B cell (primary cell): ENCODE data around the gene OR4K15. TPM values are rescaled to one million over a fixed set of nuclear protein-coding genes. Genes with fewer than 3 reads are reported as not detected.

ENCODE experiments used
- ATAC-seq: fragments of 200-7000 bp; cut with Tn5 transposase; one replicate; pipeline ENCODE4 v1.10.0; 2021; ENCODE audit warnings: low read depth, mild to moderate bottlenecking, moderate number of reproducible peaks, moderate library complexity
- CTCF ChIA-PET: fragments of 350-600 bp; sonication (Branson Sonifier 250); formaldehyde crosslinking; loops from one replicate; lab custom pipeline; 2021; ENCODE audit warnings: antibody characterized with exemption, inconsistent platforms; lab: Charles Lee
- POLR2A ChIA-PET: fragments of 350-600 bp; sonication (Branson Sonifier 250); formaldehyde crosslinking; loops from one replicate; lab custom pipeline; 2021; ENCODE audit warnings: antibody characterized with exemption; lab: Charles Lee
- DNase-seq: peaks from one replicate; pipeline ENCODE4 v3.0.0; 2013
- H2AFZ ChIP-seq: 2 replicates; pipeline ENCODE4 v1.6.1; 2012; ENCODE audit warnings: mild to moderate bottlenecking, low read depth, low read length; ENCODE audit not compliant: insufficient read depth, poor library complexity, severe bottlenecking
- H3K27ac ChIP-seq, 2 donors: 1 replicate in 1 of 2; 2 replicates in 1 of 2; pipeline ENCODE4 v1.5.1; 2012 to 2013; ENCODE audit warnings: low read length in 2 of 2, mild to moderate bottlenecking in 2 of 2, moderate library complexity in 1 of 2
- H3K27me3 ChIP-seq, 4 experiments: fragments of 200-600 bp in 1 of 4; sonication (generic) in 1 of 4; replicated peaks in 1 of 4; 1 replicate in 2 of 4; 2 replicates in 2 of 4; pipeline versions ENCODE4 v1.6.1 to v1.7.0; 2013 to 2016; ENCODE audit warnings: low read length in 3 of 4, mild to moderate bottlenecking in 2 of 4, mixed read lengths in 1 of 4, moderate library complexity in 1 of 4; ENCODE audit not compliant: insufficient read depth in 4 of 4, control insufficient read depth in 3 of 4; ENCODE audit errors: control extremely low read depth in 1 of 4
- H3K36me3 ChIP-seq, 2 experiments: replicated peaks in 1 of 2; 1 replicate in 1 of 2; 2 replicates in 1 of 2; pipeline versions ENCODE4 v1.6.1 to v1.7.1; 2013; ENCODE audit warnings: low read length in 1 of 2; ENCODE audit not compliant: insufficient read depth in 2 of 2, control insufficient read depth in 1 of 2; ENCODE audit errors: control extremely low read depth in 1 of 2, extremely low read depth in 1 of 2
- H3K4me1 ChIP-seq, 2 donors: fragments of 200-600 bp in 1 of 2; sonication (generic) in 1 of 2; 1 replicate in 1 of 2; 2 replicates in 1 of 2; pipeline versions ENCODE4 v1.5.1 to v1.6.1; 2013 to 2017; ENCODE audit warnings: low read length in 2 of 2; ENCODE audit not compliant: control insufficient read depth in 2 of 2, insufficient read depth in 2 of 2
- H3K4me2 ChIP-seq: replicated peaks from 2 replicates; pipeline ENCODE3; 2012; ENCODE audit warnings: mild to moderate bottlenecking, low read depth, low read length; ENCODE audit not compliant: poor library complexity, severe bottlenecking
- H3K4me3 ChIP-seq, 5 experiments: fragments of 200-600 bp in 1 of 5; sonication (generic) in 1 of 5; 1 replicate in 3 of 5; 2 replicates in 2 of 5; pipeline versions ENCODE4 v1.5.1 to v1.7.0; 2011 to 2016; ENCODE audit warnings: low read length in 4 of 5, mild to moderate bottlenecking in 4 of 5, low read depth in 2 of 5, control low read depth in 1 of 5, moderate library complexity in 1 of 5; ENCODE audit not compliant: insufficient read depth in 1 of 5; ENCODE audit errors: control extremely low read depth in 1 of 5, extremely low read depth in 1 of 5
- H3K79me2 ChIP-seq: fragments of 200-600 bp; sonication (generic); one replicate; pipeline ENCODE4 v1.6.0; 2016; ENCODE audit warnings: low read length; ENCODE audit not compliant: control insufficient read depth, insufficient read depth
- H3K9ac ChIP-seq: fragments of 200-600 bp; sonication (generic); 2 replicates; pipeline ENCODE4 v1.6.1; 2017; ENCODE audit warnings: mild to moderate bottlenecking, low read length, moderate library complexity
- H3K9me3 ChIP-seq, 3 donors: one replicate each; pipeline versions ENCODE4 v1.6.1 to v1.7.1; 2013; ENCODE audit warnings: low read length in 2 of 3; ENCODE audit not compliant: control insufficient read depth in 2 of 3, insufficient read depth in 1 of 3; ENCODE audit errors: control extremely low read depth in 1 of 3
- H4K20me1 ChIP-seq: 2 replicates; pipeline ENCODE4 v1.6.0; 2012; ENCODE audit warnings: mild to moderate bottlenecking, low read length; ENCODE audit not compliant: insufficient read depth, control insufficient read depth, poor library complexity, severe bottlenecking
- H3K27ac Mint-ChIP-seq: one replicate; pipeline ENCODE4 v1.8.0; 2021; ENCODE audit warnings: mixed read lengths
- H3K27me3 Mint-ChIP-seq: one replicate; pipeline ENCODE4 v1.8.0; 2021; ENCODE audit warnings: mixed read lengths
- H3K4me1 Mint-ChIP-seq: one replicate; pipeline ENCODE4 v1.8.0; 2021; ENCODE audit warnings: mixed read lengths
- H3K4me3 Mint-ChIP-seq: one replicate; pipeline ENCODE4 v1.8.0; 2021; ENCODE audit warnings: mixed read lengths
- H3K9me3 Mint-ChIP-seq: one replicate; pipeline ENCODE4 v1.8.0; 2022; ENCODE audit warnings: mixed read lengths; ENCODE audit not compliant: insufficient read depth
- EZH2 ChIP-seq: IDR thresholded peaks from 2 replicates; pipeline ENCODE4 v1.6.1; 2012; ENCODE audit warnings: borderline replicate concordance, low read depth, mild to moderate bottlenecking, moderate library complexity, low read length; ENCODE audit not compliant: insufficient read depth, poor library complexity, severe bottlenecking
- WGBS: methylation state at CpG from one replicate; pipeline ENCODE4 v1.1.5; 2013; ENCODE audit warnings: missing lambda C conversion rate; ENCODE audit not compliant: insufficient coverage; 5-methylcytosine and 5-hydroxymethylcytosine counted together
- intact Hi-C: fragments of 100-400 bp; cut with micrococcal nuclease; formaldehyde crosslinking; loops from one replicate; pipeline ENCODE4 v1.10.0; 2022
- polyA plus RNA-seq: library from polyadenylated mRNA; depleted of rRNA; stranded (reverse); fragments of >200 nt; gene quantifications from 2 replicates; pipeline ENCODE4 v1.2.3, GENCODE V29; 2012
- total RNA-seq, 2 donors: library from RNA; stranded (reverse); fragments of 120-200 nt in 1 of 2; gene quantifications; 1 replicate in 1 of 2; 2 replicates in 1 of 2; pipeline versions ENCODE4 v1.2.3 to v1.2.4, GENCODE V29; 2013 to 2022
- TF ChIP-seq, protein P1 (sequence below): fragments of 200-600 bp; IDR thresholded peaks from one replicate; pipeline ENCODE4 v1.8.0; 2022; ENCODE audit warnings: antibody characterized with exemption, mild to moderate bottlenecking

The OR4K15 gene
- total and polyA plus RNA-seq, 2 donors (not counting 1 experiment from before 2014, with no cell fraction given): not detected

GRCh38 chr14:20001863-20002262 is 26.5 kb downstream of the OR4K15 start, which contains the start of gene OR4Q2:
Gene OR4Q2 (plus strand): TSS chr14:20002163.
- H3K4me3 ChIP-seq: no peak within 1 kb of the TSS
- no peak within 1 kb of the TSS for H2AFZ ChIP-seq
- no peak within 1 kb of the TSS for H3K9ac ChIP-seq
- intact Hi-C loops: no loop called here
- H3K4me2 ChIP-seq: no peak within 1 kb of the TSS
- H3K27me3 ChIP-seq: no peaks in the 10 kb centered on the region
- H3K27me3 Mint-ChIP-seq: no peaks in the 10 kb centered on the region
- H3K9me3 Mint-ChIP-seq: no peaks in the 10 kb centered on the region
- POLR2A ChIA-PET: no interaction called here
- ATAC-seq (no peak), DNase-seq (no peak)
- H3K27ac ChIP-seq: no peak within 1 kb of the TSS
- no peak within 1 kb of the TSS for H3K27ac Mint-ChIP-seq
- no peaks in the 10 kb centered on the region for H3K79me2 ChIP-seq
- CTCF ChIA-PET: no interaction called here
- H3K36me3 ChIP-seq: no peaks in the 10 kb centered on the region
- peaks cover 0 to 2% (median 0%) of the 10 kb centered on the region in 3 donors for H3K9me3 ChIP-seq
- TF ChIP-seq EZH2: no peak
- TF ChIP-seq, protein P1, sequence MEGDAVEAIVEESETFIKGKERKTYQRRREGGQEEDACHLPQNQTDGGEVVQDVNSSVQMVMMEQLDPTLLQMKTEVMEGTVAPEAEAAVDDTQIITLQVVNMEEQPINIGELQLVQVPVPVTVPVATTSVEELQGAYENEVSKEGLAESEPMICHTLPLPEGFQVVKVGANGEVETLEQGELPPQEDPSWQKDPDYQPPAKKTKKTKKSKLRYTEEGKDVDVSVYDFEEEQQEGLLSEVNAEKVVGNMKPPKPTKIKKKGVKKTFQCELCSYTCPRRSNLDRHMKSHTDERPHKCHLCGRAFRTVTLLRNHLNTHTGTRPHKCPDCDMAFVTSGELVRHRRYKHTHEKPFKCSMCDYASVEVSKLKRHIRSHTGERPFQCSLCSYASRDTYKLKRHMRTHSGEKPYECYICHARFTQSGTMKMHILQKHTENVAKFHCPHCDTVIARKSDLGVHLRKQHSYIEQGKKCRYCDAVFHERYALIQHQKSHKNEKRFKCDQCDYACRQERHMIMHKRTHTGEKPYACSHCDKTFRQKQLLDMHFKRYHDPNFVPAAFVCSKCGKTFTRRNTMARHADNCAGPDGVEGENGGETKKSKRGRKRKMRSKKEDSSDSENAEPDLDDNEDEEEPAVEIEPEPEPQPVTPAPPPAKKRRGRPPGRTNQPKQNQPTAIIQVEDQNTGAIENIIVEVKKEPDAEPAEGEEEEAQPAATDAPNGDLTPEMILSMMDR: no peak
- H3K4me3 Mint-ChIP-seq: no peak within 1 kb of the TSS
- H3K4me1 Mint-ChIP-seq: no peaks in the 10 kb centered on the region
- no peaks in the 10 kb centered on the region for H4K20me1 ChIP-seq
- H3K4me1 ChIP-seq: no peaks in the 10 kb centered on the region

- WGBS: 75% methylated on average over 4 of the region's 7 CpGs
- no peak overlapping the region for H3K4me3 ChIP-seq
- no peak overlapping the region for H3K27ac ChIP-seq
- CTCF ChIA-PET: no interaction called here
- no peak overlapping the region for H3K27ac Mint-ChIP-seq
- intact Hi-C loops: no loop called here
- no peaks in the 10 kb centered on the region for H3K9me3 Mint-ChIP-seq
- no peaks in the 10 kb centered on the region for H3K36me3 ChIP-seq
- H3K27me3 Mint-ChIP-seq: no peaks in the 10 kb centered on the region
- no peak overlapping the region for H2AFZ ChIP-seq
- H3K4me1 Mint-ChIP-seq: no peaks in the 10 kb centered on the region
- DNase-seq: no peak
- H3K4me3 Mint-ChIP-seq: no peak overlapping the region
- H3K9ac ChIP-seq: no peak overlapping the region
- H3K4me2 ChIP-seq: no peak overlapping the region
- POLR2A ChIA-PET: no interaction called here
- no peaks in the 10 kb centered on the region for H3K27me3 ChIP-seq
- peaks cover 0 to 2% (median 0%) of the 10 kb centered on the region in 3 donors for H3K9me3 ChIP-seq
- H3K4me1 ChIP-seq: no peaks in the 10 kb centered on the region
- no peak for ATAC-seq
- no peaks in the 10 kb centered on the region for H4K20me1 ChIP-seq
- TF ChIP-seq EZH2: no peak
- no peaks in the 10 kb centered on the region for H3K79me2 ChIP-seq
Observed at GRCh38 chr14:20002319-20002718, 26.9 kb downstream of the OR4K15 start.
